Measurements from ENCODE around the gene ARHGAP18. TPM values are rescaled to one million over a fixed set of nuclear protein-coding genes. Genes with fewer than 3 reads are reported as not detected.
A peak's percentile ranks its signal among the peaks of the same experiment; 100 is the strongest.

Gene ARHGAP18
- total and polyA plus RNA-seq, 5 donors from 2014 or later = 2.2 to 5.4 (median 5.0) TPM

DNA sequence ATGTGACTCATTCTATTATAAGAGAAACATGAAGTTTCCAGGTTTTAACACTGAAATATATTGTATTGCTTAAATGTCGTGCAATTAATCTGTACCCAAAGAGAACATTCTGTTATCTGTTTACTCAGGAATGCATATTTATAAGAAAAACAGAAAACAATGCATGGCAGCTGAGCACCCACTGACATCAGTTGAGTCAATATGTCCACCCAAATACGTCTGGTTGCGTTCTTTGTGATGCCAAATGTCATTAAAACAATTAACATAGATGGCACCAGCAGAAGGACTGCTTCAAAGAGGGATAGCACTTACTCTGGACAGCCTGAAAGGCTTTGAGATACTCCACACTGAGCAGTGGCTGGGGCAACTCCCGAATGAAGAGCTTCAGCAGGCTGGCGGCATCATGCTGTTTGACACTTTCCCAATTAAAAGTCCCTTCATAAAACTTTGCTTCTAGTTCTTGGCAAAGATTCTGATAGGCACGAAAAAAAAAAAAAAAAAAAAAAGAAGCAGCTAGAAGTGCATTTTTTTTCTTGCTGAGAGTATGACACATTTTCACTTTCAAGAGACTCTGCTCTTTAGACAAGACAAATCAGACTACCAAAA, 102.3 kb downstream of the ARHGAP18 start:
- no peak for DNase-seq
- Histone ChIP-seq H3K4me1 (ENCODE audit: control insufficient read depth, insufficient read depth, low read length, poor library complexity, severe bottlenecking) (no peaks in the 10 kb centered on the region), H3K27me3 (ENCODE audit: control insufficient read depth, insufficient read depth, low read length) (no peaks in the 10 kb centered on the region), H3K27ac (ENCODE audit: insufficient read depth, low read length, poor library complexity, severe bottlenecking) (no peak overlapping the region), H3K4me3 (ENCODE audit: low read depth, low read length) (no peak overlapping the region), H3K36me3 (ENCODE audit: control insufficient read depth, insufficient read depth, low read length) (peaks cover 4% of the 10 kb centered on the region), H3K9me3 (ENCODE audit: control insufficient read depth in 2 of 2, low read length in 2 of 2) (no peaks in the 10 kb centered on the region)
- ATAC-seq (ENCODE audit: low read depth in 2 of 2) = no peak
- no peak overlapping the region for H3K27ac Mint-ChIP-seq
- H3K4me1 Mint-ChIP-seq = no peaks in the 10 kb centered on the region
- H3K9me3 Mint-ChIP-seq = no peaks in the 10 kb centered on the region
- no peak overlapping the region for H3K4me3 Mint-ChIP-seq
- H3K27me3 Mint-ChIP-seq = no peaks in the 10 kb centered on the region
- H3K36me3 Mint-ChIP-seq = peaks cover 16% of the 10 kb centered on the region

DNA sequence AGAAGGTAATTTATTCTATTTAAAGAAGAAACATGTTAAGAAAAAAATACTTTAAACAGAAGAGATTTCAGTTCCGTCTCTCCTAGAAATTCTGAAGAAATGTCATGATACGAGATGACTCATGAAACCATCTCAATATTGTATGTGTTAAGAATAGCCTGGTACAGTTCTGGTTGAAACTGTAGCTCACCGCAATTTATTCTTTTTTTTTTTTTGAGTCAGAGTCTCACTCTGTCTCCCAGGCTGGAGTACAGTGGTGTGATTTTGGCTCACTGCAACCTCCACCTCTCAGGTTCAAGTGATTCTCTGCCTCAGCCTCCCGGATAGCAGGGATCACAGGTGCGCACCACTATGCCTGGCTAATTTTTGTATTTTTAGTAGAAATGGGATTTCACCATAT, 103.3 kb downstream of the ARHGAP18 start:
- Histone ChIP-seq H3K36me3 (ENCODE audit: control insufficient read depth, insufficient read depth, low read length) (peaks cover 4% of the 10 kb centered on the region), H3K4me1 (ENCODE audit: control insufficient read depth, insufficient read depth, low read length, poor library complexity, severe bottlenecking) (no peaks in the 10 kb centered on the region), H3K27me3 (ENCODE audit: control insufficient read depth, insufficient read depth, low read length) (no peaks in the 10 kb centered on the region), H3K4me3 (ENCODE audit: low read depth, low read length) (no peak overlapping the region), H3K9me3 (ENCODE audit: control insufficient read depth in 2 of 2, low read length in 2 of 2) (no peaks in the 10 kb centered on the region), H3K27ac (ENCODE audit: insufficient read depth, low read length, poor library complexity, severe bottlenecking) (no peak overlapping the region)
- H3K27me3 Mint-ChIP-seq = no peaks in the 10 kb centered on the region
- H3K9me3 Mint-ChIP-seq = no peaks in the 10 kb centered on the region
- H3K27ac Mint-ChIP-seq = no peak overlapping the region
- peaks cover 16% of the 10 kb centered on the region for H3K36me3 Mint-ChIP-seq
- ATAC-seq (ENCODE audit: low read depth in 2 of 2) (no peak), DNase-seq (no peak)
- no peak overlapping the region for H3K4me3 Mint-ChIP-seq
- no peaks in the 10 kb centered on the region for H3K4me1 Mint-ChIP-seq

DNA sequence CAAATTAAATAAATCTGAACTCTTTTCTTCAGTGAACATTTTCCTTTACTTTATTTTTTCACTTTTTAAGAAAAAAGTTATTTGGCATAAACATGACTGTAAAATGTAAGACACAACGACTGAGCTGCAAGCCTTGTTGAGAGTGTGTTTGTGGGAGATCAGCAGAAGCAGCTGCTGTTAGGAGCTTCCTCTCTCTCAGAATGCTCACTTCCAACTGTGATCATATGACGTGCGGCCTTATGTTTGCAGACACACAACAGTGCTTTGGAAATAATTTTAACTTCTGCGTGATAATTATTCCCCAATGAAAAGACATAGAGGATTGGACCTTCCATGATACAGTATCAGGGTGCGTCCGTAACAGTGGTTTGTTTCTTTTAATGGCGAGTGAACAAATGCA, 104.0 kb downstream of the ARHGAP18 start:
- Histone ChIP-seq H3K4me3 (ENCODE audit: low read depth, low read length) (no peak overlapping the region), H3K4me1 (ENCODE audit: control insufficient read depth, insufficient read depth, low read length, poor library complexity, severe bottlenecking) (no peaks in the 10 kb centered on the region), H3K27ac (ENCODE audit: insufficient read depth, low read length, poor library complexity, severe bottlenecking) (no peak overlapping the region), H3K9me3 (ENCODE audit: control insufficient read depth in 2 of 2, low read length in 2 of 2) (no peaks in the 10 kb centered on the region), H3K27me3 (ENCODE audit: control insufficient read depth, insufficient read depth, low read length) (no peaks in the 10 kb centered on the region), H3K36me3 (ENCODE audit: control insufficient read depth, insufficient read depth, low read length) (peaks cover 4% of the 10 kb centered on the region)
- H3K27ac Mint-ChIP-seq = no peak overlapping the region
- H3K27me3 Mint-ChIP-seq = no peaks in the 10 kb centered on the region
- no peaks in the 10 kb centered on the region for H3K4me1 Mint-ChIP-seq
- ATAC-seq (ENCODE audit: low read depth in 2 of 2) = no peak
- peaks cover 16% of the 10 kb centered on the region for H3K36me3 Mint-ChIP-seq
- no peaks in the 10 kb centered on the region for H3K9me3 Mint-ChIP-seq
- no peak overlapping the region for H3K4me3 Mint-ChIP-seq
- DNase-seq = no peak

DNA sequence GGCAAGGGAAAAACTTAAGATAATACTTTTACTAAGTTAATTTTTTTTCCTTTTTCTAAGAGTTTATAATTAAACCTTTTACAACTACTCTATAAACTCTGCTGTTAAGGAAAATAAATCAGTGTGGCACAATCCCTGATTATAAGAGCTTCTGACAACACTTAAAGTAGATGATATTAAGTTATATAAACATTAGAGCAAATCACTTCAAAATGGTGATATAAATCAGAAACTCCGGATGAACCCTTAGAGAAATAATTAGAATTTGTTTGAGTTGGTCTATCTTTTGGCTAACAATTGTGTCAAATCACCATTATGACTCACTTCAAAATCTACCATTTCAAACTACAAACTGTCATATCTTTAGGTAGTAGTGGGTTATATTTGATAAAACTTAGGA, 104.9 kb downstream of the ARHGAP18 start:
- H3K9me3 ChIP-seq (ENCODE audit: control insufficient read depth in 2 of 2, low read length in 2 of 2) = no peaks in the 10 kb centered on the region
- no peak overlapping the region for H3K27ac ChIP-seq (ENCODE audit: insufficient read depth, low read length, poor library complexity, severe bottlenecking)
- peaks cover 3% of the 10 kb centered on the region for H3K36me3 ChIP-seq (ENCODE audit: control insufficient read depth, insufficient read depth, low read length)
- no peaks in the 10 kb centered on the region for H3K9me3 Mint-ChIP-seq
- DNase-seq (no peak), ATAC-seq (ENCODE audit: low read depth in 2 of 2) (no peak)
- no peak overlapping the region for H3K4me3 Mint-ChIP-seq
- H3K36me3 Mint-ChIP-seq = peaks cover 15% of the 10 kb centered on the region
- H3K27me3 Mint-ChIP-seq = no peaks in the 10 kb centered on the region
- H3K27me3 ChIP-seq (ENCODE audit: control insufficient read depth, insufficient read depth, low read length) = no peaks in the 10 kb centered on the region
- H3K27ac Mint-ChIP-seq = no peak overlapping the region
- H3K4me1 Mint-ChIP-seq = no peaks in the 10 kb centered on the region
- no peak overlapping the region for H3K4me3 ChIP-seq (ENCODE audit: low read depth, low read length)
- H3K4me1 ChIP-seq (ENCODE audit: control insufficient read depth, insufficient read depth, low read length, poor library complexity, severe bottlenecking) = no peaks in the 10 kb centered on the region

DNA sequence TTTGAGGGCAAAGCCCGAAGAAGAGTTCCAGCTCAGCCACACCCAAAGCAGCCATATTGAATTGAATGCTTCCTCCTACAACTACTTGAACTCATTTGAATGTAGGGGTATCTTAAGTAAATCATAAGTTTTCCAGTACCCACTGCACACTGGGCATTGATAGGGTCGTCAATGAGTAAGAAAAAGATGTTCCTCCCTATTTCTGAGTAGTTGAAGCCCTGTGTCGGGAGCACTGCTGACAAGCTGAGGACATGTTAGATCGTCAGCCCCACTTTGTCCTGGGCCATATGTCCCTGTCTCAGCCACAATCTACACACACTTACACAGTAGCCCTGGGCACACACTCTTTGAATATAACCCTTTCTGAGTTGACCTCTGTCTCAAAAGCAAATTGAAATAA, 105.7 kb downstream of the ARHGAP18 start:
- Mint-ChIP-seq H3K36me3 (peaks cover 8% of the 10 kb centered on the region), H3K27ac (peak overlapping the region in 1 of 3 donors; percentile 20), H3K4me1 (no peaks in the 10 kb centered on the region), H3K4me3 (no peak overlapping the region), H3K9me3 (no peaks in the 10 kb centered on the region), H3K27me3 (no peaks in the 10 kb centered on the region)
- Histone ChIP-seq H3K4me1 (ENCODE audit: control insufficient read depth, insufficient read depth, low read length, poor library complexity, severe bottlenecking) (no peaks in the 10 kb centered on the region), H3K27me3 (ENCODE audit: control insufficient read depth, insufficient read depth, low read length) (no peaks in the 10 kb centered on the region), H3K9me3 (ENCODE audit: control insufficient read depth in 2 of 2, low read length in 2 of 2) (no peaks in the 10 kb centered on the region), H3K27ac (ENCODE audit: insufficient read depth, low read length, poor library complexity, severe bottlenecking) (no peak overlapping the region), H3K4me3 (ENCODE audit: low read depth, low read length) (no peak overlapping the region), H3K36me3 (ENCODE audit: control insufficient read depth, insufficient read depth, low read length) (peaks cover 3% of the 10 kb centered on the region)
- DNase-seq (no peak), ATAC-seq (ENCODE audit: low read depth in 2 of 2) (no peak)

DNA sequence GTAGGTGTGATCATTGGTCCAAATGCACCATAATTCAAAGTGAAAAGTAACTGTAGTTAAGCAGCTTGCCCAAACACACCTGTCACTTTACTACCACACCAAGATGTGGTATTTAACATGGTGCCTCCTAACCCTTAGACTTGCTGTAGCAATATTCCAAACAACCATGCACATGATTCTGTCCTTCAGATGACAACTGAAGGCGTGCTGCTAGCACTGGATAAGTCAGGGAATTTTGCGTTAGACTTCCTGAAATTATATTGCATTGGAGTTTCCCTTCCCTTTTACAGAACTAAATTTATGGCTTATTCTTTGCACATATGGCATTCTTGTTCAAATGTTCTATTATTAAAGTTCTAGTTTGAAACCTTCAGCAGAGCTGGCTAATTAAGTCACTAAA, 106.2 kb downstream of the ARHGAP18 start:
- DNase-seq = no peak

DNA sequence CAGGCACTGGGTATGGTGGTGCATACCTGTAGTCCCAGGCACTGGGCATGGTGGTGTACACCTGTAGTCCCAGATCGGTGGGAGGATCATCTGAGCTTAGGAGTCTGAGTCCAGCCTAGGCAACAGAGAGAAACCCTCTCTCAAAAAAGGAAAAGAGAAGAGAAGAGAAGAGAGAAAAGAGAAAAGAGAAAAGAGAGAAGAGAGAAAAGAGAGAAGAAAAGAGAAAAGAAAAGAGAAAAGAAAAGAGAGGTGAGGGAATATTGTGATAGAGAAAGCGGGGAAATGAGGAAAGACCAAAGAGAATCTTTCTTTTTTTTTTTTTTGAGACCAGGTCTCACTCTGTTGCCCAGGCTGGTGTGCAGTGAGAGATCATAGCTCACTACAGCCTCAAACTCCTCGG, 108.7 kb downstream of the ARHGAP18 start:
- no peaks in the 10 kb centered on the region for H3K9me3 ChIP-seq (ENCODE audit: control insufficient read depth in 2 of 2, low read length in 2 of 2)
- no peak overlapping the region for H3K4me3 ChIP-seq (ENCODE audit: low read depth, low read length)
- no peaks in the 10 kb centered on the region for H3K9me3 Mint-ChIP-seq
- ATAC-seq (ENCODE audit: low read depth in 2 of 2) (no peak), DNase-seq (no peak)
- no peaks in the 10 kb centered on the region for H3K27me3 ChIP-seq (ENCODE audit: control insufficient read depth, insufficient read depth, low read length)
- no peaks in the 10 kb centered on the region for H3K36me3 ChIP-seq (ENCODE audit: control insufficient read depth, insufficient read depth, low read length)
- H3K27ac Mint-ChIP-seq = no peak overlapping the region
- H3K27me3 Mint-ChIP-seq = no peaks in the 10 kb centered on the region
- H3K36me3 Mint-ChIP-seq = peaks cover 3% of the 10 kb centered on the region
- no peak overlapping the region for H3K4me3 Mint-ChIP-seq
- H3K4me1 ChIP-seq (ENCODE audit: control insufficient read depth, insufficient read depth, low read length, poor library complexity, severe bottlenecking) = no peaks in the 10 kb centered on the region
- H3K4me1 Mint-ChIP-seq = peaks cover 0 to 4% (median 0%) of the 10 kb centered on the region in 4 donors
- no peak overlapping the region for H3K27ac ChIP-seq (ENCODE audit: insufficient read depth, low read length, poor library complexity, severe bottlenecking)

More for the DNA sequence above, 106.2 kb downstream of the ARHGAP18 start:
- ATAC-seq (ENCODE audit: low read depth in 2 of 2) = no peak
- peaks cover 8% of the 10 kb centered on the region for H3K36me3 Mint-ChIP-seq
- H3K4me1 Mint-ChIP-seq = no peaks in the 10 kb centered on the region
- H3K27ac ChIP-seq (ENCODE audit: insufficient read depth, low read length, poor library complexity, severe bottlenecking) = no peak overlapping the region
- H3K27me3 ChIP-seq (ENCODE audit: control insufficient read depth, insufficient read depth, low read length) = no peaks in the 10 kb centered on the region
- no peak overlapping the region for H3K4me3 ChIP-seq (ENCODE audit: low read depth, low read length)
- no peaks in the 10 kb centered on the region for H3K9me3 Mint-ChIP-seq
- H3K4me1 ChIP-seq (ENCODE audit: control insufficient read depth, insufficient read depth, low read length, poor library complexity, severe bottlenecking) = no peaks in the 10 kb centered on the region
- H3K27me3 Mint-ChIP-seq = no peaks in the 10 kb centered on the region
- no peak overlapping the region for H3K27ac Mint-ChIP-seq
- H3K36me3 ChIP-seq (ENCODE audit: control insufficient read depth, insufficient read depth, low read length) = peaks cover 3% of the 10 kb centered on the region
- no peak overlapping the region for H3K4me3 Mint-ChIP-seq
- no peaks in the 10 kb centered on the region for H3K9me3 ChIP-seq (ENCODE audit: control insufficient read depth in 2 of 2, low read length in 2 of 2)

DNA sequence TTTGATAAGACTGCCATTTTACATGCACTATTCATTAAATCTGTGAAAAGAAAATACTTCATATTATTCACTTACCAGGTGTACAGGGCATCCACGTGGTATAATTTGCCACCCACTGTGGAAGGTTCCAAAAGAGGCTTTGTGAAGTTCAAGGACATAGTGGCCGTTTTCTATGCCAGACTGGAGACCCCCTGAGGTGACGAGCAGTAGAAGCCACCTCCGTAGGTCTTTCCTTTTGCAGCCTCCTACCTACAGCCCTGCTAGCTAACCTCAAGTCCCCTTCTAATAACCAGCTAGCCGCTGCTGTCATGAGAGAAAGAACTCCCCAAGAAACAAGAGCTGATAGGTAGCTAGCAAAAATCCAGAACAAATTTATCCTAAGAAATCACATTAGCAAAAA, 110.5 kb downstream of the ARHGAP18 start:
- H3K27me3 ChIP-seq (ENCODE audit: control insufficient read depth, insufficient read depth, low read length) = no peaks in the 10 kb centered on the region
- Mint-ChIP-seq H3K4me3 (no peak overlapping the region), H3K9me3 (no peaks in the 10 kb centered on the region), H3K36me3 (no peaks in the 10 kb centered on the region), H3K27ac (no peak overlapping the region), H3K4me1 (peaks cover 0 to 4% (median 0%) of the 10 kb centered on the region in 4 donors), H3K27me3 (no peaks in the 10 kb centered on the region)
- H3K9me3 ChIP-seq (ENCODE audit: control insufficient read depth in 2 of 2, low read length in 2 of 2) = no peaks in the 10 kb centered on the region
- no peak for ATAC-seq (ENCODE audit: low read depth in 2 of 2)
- H3K36me3 ChIP-seq (ENCODE audit: control insufficient read depth, insufficient read depth, low read length) = no peaks in the 10 kb centered on the region
- no peak overlapping the region for H3K27ac ChIP-seq (ENCODE audit: insufficient read depth, low read length, poor library complexity, severe bottlenecking)
- DNase-seq = no peak
- H3K4me3 ChIP-seq (ENCODE audit: low read depth, low read length) = no peak overlapping the region
- no peaks in the 10 kb centered on the region for H3K4me1 ChIP-seq (ENCODE audit: control insufficient read depth, insufficient read depth, low read length, poor library complexity, severe bottlenecking)
